Occipital lobe (tissue), 2 donors: ENCODE results near the gene LLGL1. TPM values are rescaled to one million over a fixed set of nuclear protein-coding genes. Genes with fewer than 3 reads are reported as not detected.
"Not testable (repeated sequence)": the region's sequence is repeated elsewhere in the genome, so short reads cannot be mapped to it uniquely, and the experiment has no call there.

Experiments used
- DNase-seq: peaks from one replicate; lab custom pipeline; 2025; lab: John Stamatoyannopoulos, UW
- total RNA-seq: library from RNA; depleted of rRNA; stranded (reverse); fragments of >200 nt; gene quantifications from one replicate; pipeline ENCODE4 v1.2.3, GENCODE V29; 2014

LLGL1 gene
- total RNA-seq, 1 donor from 2014 or later, result 34.0 TPM

- DNase-seq, result no peak
Measured at GRCh38 chr17:18194394-18194793, 31.0 kb upstream of the LLGL1 start.

- DNase-seq, result no peak
Measured at GRCh38 chr17:18194804-18195203, 30.6 kb upstream of the LLGL1 start.

DNA sequence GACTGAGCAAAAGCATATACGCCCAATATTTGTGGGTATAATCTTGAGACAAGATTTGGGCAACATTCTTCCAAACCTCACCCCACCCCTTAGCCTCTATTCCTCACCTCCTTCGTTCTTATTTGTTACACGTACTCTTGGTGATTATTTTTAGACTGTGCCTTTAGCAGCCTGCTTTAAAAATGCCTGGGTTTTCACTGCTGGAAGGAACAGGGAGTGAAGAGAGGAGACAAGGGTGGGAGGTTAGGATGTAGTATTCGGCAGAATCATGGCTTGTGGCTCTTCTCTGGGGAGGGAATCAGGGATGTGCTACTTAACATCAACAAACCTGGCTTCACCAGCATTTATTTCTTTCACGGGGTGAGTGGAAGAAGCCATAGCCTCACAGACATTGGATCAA is 30.2 kb upstream of the LLGL1 start:
- no peak for DNase-seq

DNA sequence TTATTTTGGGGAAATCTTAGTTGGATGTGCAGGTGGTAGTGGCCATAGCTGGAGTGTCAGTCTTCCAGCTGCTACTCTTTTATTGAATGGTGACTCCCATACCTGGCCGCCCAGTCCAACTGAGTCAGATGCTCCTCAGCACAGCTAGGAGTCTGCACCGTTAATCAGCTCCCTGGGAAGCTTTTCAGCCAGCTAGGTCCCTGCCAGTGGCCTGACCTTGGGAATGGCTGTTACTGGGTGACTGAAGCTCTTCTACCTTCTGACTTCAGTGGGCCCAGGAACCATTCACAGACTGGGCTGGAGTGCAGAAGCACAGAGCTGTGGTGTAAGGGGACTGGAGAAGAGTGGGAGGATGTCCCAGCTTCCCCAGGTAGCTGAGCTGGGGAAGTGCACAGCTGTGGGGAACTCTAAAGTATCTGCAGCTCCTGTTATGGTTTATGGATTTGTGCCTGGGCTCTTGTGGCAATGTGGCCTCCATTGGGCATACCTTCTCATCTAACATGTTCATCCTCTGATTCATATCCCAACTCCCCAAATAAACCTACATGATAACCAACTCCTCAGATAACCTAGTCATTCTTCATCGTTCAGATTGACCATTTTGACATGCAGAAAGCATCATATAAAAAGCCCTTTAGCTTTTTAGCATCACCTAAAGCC is 27.8 kb upstream of the LLGL1 start:
- DNase-seq, result no peak

DNA sequence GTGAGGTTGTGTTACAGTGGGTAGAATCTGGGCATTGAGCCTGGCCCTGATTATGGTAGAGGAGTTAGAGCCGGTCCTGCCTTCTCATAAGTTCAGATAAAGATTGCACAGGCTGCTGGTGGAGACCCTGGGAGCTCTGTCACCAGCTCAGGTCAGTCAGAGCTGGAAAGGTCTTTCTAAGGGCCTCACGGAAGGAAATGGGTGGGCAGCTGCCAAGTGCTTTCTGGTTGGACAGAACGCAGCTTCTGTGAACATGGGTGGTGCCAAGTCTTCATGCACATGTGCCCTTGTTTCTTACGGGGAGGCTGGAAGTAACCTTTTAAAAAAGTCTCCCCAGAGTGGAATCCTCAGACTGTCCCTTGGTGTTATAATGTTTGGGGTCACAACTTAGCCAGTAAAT is 26.9 kb upstream of the LLGL1 start:
- DNase-seq, result no peak

DNA sequence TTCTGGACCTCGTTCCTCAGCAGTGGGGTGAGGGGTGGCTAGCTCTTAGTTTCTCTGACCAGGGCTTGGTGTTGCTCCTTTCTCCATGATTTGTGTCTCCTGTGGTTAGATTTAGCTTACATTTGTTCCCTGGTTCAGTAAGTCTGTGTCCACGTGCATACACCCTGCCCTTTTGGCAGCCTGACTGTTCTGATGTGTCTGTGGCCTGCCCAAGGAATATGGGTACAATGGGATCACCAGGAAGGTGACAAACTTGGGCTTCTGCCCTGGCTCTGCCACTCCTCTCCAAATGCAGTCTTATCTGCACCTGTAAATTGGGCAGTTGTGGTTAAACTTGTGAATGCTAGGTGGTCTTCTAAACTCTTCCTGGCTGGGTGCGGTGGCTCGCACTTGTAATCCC is 24.3 kb upstream of the LLGL1 start:
- no peak for DNase-seq

DNA sequence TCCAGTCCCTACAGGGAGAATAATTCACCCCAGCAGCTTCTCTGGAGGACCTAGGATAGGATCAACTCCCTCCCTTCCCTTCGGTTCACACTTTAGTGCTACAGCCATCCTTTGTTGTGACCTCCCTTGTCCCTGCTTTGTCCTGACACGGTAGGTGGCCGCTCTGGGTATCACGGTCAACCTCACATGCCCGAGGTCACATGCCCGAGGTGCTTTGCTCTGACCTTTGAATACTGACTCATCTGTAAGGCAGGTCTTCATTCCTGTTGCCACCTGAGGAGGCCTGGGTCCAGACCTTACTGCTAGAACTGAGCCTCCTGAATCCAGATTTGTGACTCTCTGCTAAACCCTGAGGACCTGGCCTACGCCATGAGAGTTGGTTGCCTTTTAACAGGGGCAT is 22.1 kb upstream of the LLGL1 start:
- no peak for DNase-seq

DNA sequence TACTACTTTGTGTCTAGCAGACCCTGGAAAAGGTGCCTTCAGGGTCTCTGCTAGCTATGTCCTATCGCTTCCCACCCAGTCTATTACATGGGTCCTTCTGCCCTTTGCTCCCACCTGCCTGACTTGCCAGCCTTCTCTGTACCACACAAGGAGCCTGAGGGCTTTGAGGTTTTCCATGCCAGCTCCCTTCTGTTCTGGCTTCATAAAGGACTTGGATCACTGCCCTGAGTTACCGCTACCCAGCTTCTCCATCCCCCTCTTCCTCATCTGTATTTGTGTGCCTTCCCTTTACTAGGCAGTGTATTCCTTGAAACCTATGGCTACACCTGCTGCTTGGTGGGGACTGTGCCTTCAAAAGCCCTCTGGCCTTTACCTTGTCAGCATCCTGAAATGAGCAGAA is 19.6 kb upstream of the LLGL1 start:
- DNase-seq, result no peak

DNA sequence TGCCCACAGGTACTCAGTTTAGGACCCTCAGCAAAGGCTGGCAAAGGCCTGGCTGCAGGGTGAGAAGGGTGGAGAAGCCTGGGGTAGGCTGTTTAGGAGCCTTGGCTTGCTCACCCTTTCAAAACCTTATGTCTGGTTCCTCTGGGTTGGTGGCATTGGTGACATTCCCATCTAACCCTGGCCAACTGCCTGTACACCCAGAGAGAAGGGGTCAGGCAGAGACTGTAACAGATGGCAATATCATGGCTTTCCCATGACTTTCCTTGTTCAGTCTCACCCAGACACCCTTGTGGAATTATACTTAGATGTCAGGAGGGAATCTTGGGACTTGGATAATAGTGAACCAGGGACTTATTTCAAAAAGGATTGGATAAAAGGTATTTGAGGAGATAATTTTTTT is 18.5 kb upstream of the LLGL1 start:
- DNase-seq, result no peak

GRCh38 chr17:18208092-18208491 is 17.3 kb upstream of the LLGL1 start:
- no peak for DNase-seq

DNA sequence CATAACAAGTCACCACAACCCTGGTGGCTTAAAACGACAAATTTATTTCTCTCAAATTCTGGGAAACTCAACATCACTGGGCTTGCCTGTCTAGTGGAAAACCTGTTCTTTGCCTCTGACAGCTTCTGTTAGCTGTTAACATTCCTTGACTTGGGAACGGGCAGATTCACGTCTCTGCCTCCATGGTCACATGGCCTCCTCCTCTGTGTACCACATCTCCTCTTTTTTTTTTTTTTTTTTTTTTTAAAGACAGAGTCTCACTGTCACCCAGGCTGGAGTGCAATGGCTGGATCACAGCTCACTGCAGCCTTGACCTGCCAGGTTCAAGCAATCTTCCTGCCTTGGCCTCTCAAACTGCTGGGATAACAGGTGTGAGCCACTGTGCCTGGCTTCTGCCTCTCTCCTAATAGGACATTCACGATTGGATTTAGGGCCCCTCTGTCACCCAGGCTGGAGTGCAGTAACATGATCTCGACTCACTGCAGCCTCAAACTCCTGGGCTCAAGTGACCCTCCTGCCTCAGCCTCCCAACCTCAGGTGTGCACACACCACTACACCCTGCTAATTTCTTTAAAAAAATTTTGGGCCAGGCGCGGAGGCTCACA is 11.7 kb upstream of the LLGL1 start:
- DNase-seq, result no peak

DNA sequence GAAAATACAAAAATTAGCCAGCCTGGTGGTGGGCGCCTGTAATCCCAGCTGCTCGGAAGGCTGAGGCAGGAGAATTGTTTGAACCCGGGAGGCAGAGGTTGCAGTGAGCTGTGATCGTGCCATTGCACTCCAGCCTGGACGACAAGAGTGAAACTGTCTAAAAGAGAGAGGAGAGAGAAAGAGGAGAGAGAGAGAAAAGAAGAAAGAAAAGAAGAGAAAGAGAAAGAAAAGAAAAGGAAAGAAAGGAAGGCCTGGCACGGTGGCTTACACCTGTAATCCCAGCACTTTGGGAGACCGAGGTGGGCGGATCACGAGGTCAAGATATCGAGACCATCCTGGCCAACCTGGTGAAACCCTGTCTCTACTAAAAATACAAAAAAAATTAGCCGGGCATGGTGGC is 8.5 kb upstream of the LLGL1 start:
- DNase-seq, result not testable (repeated sequence)

DNA sequence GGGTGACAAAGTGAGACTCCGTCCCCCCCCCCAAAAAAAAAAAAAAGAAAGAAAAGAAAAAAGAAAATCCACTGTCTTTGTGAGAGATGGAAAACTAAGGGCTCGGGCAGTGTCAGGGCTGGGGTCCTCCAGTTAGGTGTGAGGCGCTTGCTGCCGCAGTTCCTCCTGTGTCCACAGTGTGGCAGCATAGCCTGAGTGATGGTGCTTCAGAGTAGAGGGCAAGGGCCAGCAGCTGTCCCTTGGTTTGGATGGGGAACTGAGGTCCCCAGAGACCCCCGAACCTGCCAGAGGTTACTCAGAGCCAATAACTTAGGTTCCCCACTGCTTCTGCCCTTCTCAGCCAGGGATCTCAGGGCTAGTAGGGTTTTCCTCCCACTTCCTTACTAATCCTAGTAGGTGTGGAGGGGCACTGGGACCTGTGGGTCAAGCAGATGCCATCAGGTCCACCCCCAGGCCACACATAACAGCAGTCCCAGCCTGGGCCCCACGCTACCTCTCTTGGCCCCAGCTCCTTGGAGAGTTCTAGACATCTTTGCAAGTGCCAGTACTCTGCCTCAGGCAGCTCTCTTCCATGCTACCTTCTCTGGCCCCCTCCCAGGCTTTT is 7.9 kb upstream of the LLGL1 start:
- peak; percentile 15 for DNase-seq

DNA sequence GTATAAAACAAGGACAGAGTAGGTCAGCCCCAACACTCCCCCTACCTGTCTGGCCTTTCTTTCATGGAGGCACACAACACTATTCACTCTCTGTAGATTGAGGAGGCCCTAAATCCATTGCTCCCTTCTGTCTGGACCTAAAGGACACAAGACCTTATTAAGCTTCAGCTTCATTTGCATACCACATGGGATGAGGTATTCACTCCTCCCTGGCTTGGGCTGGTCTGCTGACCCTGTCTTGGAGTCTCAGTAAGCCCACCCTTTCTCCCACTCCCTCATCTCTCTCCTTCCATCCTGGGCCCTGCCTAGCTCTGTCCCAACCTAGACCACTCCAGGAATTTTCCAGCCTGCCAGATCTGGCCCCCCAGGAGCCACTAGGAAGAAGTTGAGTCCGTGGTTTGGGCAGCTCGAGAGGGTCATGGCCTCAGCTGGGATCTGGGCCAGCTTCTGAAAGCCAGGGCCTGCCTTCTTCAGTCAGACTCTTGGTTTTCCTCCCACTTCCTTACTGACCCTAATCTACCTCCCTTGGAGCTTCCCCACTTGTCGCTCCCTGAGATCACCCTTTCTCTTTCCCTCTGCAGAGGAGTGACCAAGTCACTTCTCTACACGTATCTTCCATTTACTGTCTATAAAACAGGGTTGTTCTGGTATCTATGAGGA is 6.5 kb upstream of the LLGL1 start:
- DNase-seq, result no peak

DNA sequence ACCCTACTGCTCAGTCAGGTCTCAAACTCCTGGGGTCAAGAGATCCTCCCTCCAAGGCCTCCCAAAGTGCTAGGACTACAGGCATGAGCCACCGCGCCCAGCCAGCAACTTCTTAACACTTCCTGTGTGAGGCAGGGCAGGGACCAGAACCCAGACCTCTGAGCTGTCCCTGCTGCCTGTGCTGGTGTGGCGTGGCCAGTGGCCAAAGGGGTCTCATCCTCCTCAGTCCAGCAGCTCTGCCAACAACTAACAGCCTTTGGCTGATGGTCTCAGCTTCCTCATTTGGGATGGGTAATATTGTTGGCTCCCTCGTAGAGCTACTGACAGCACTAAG is 1.4 kb upstream of the LLGL1 start:
- no peak for DNase-seq

DNA sequence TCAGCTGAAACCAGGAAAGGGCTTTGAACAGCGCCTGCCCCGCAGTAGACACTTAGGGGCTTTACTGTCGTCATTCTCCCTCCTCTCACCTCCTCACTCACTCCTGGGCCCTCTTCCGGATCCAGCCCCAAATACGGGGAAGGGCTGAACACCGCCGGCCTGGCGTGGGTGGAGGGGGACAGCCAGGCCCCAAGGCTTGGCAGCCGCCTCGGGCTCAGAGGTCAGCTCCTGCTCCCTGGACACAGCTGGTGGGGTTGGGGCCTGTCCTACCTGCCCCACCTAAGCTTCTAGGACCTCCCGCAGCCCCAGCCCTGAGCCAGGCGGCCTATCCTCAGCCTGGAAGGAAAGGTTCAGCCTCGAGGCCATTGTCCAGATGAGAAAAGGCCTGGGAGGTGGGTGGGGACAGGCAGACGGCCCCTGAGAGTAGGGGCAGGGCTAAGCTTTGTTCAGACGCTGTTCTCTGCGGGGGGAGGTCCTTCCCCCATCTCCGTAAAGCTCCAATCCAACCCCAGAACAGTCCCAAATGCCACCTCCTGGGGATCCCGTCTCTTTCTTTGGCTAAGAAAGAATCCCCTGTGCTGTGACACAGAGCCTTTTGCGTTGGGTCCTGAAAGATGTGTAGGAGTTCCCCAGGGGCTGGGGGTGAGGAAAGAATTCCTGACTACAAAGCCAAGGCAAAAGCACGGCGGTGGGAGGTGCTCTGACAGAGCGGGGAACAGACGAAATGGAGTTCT is 881 bp upstream of the LLGL1 start:
- no peak for DNase-seq

DNA sequence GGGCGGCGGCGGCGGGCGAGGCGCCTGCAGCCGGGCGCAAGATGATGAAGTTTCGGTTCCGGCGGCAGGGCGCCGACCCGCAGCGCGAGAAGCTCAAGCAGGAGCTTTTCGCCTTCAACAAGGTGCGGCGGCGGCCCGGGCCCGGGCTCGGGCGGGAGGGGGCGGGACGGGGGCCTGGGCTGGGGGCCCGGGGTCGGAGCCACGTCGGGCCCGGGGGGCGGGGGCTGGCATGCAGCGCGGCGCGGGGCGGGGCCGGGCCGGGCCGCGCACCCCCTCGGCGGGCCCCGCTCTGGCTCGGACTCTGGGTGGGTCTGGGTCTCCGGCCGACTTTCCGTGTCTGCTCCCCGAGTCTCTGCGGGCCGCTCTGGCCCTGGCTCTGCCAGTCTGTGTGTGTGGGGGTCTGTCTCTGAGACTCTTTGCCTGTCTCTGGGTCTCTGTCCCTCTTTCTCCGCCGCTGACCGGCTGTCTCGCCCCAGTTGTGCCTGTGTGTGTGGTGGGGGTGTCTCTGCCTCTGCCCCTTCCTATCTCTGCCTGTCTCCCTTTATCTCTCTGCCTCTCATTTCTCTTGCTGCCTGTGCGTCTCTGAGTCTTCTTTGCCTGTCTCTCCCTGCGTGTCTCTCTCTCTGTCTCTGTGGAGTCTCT is 328 bp downstream of the LLGL1 start:
- no peak for DNase-seq

GRCh38 chr17:18226284-18226945 is 980 bp downstream of the LLGL1 start:
- DNase-seq, result no peak

DNA sequence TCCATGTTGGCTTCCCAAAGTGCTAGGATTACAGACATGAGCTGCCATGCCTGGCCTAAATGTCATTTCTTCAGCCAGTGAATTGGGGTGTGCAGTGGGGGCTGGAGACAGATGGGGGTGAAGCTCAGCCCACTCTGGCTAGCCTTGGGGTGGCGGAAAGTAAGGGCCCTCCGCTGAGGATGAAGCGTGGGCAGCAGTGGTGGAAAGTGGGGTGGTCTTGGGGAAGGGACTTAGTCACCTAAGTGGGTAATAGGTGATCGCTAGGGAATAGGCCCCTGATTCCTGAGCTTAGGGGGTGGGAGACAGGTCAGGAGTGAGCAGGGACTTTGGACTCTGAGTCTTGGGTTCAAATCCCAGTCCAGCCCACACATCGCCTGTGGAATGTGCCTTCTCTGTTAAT is 2.2 kb downstream of the LLGL1 start:
- no peak for DNase-seq

- no peak for DNase-seq
Measured at GRCh38 chr17:18228176-18228682, 2.8 kb downstream of the LLGL1 start.

DNA sequence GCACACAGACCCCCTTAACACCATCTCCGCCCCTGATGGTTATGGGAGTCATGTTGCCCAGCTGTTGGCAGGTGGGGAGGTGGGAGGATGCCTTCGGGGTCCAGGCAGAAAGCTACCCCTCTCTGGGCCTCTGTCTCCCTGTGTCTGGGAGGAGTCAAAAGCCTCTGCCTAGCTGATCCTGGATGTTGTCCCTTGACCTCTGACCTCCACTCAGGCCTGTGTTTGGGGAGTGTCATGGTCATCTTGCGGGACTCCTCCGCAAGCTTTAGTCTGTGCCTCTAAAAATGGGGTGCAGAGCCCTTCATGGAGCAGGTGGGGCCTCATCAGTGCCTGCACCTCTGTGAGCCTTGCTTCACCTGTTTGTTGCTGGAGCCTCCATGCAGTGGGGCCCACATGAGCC is 3.8 kb downstream of the LLGL1 start:
- no peak for DNase-seq
